ENCODE measurements around the gene URGCP. TPM values are rescaled to one million over a fixed set of nuclear protein-coding genes. Genes with fewer than 3 reads are reported as not detected.

The URGCP gene
- total RNA-seq, 1 experiment from 2014 or later: 29.8 TPM

- H3K36me3 ChIP-seq (ENCODE audit: low read depth, low read length): no peaks in the 10 kb centered on the region
- peak; percentile 15 for DNase-seq
- no peak overlapping the region for H3K9ac ChIP-seq (ENCODE audit: low read length)
- no peaks in the 10 kb centered on the region for H3K79me2 ChIP-seq (ENCODE audit: low read length)
- no peaks in the 10 kb centered on the region for H3K27me3 ChIP-seq (ENCODE audit: low read length)
- TF ChIP-seq EZH2 (IDR thresholded peaks at IDR 0.05; ENCODE audit: low read length, unreplicated experiment): no peak
- TF ChIP-seq, protein P1, sequence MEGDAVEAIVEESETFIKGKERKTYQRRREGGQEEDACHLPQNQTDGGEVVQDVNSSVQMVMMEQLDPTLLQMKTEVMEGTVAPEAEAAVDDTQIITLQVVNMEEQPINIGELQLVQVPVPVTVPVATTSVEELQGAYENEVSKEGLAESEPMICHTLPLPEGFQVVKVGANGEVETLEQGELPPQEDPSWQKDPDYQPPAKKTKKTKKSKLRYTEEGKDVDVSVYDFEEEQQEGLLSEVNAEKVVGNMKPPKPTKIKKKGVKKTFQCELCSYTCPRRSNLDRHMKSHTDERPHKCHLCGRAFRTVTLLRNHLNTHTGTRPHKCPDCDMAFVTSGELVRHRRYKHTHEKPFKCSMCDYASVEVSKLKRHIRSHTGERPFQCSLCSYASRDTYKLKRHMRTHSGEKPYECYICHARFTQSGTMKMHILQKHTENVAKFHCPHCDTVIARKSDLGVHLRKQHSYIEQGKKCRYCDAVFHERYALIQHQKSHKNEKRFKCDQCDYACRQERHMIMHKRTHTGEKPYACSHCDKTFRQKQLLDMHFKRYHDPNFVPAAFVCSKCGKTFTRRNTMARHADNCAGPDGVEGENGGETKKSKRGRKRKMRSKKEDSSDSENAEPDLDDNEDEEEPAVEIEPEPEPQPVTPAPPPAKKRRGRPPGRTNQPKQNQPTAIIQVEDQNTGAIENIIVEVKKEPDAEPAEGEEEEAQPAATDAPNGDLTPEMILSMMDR (conservative IDR thresholded peaks at IDR 0.05; ENCODE audit: low read depth, low read length): no peak
- no peak for TF ChIP-seq EZH2phosphoT487 (IDR thresholded peaks at IDR 0.05; ENCODE audit: borderline replicate concordance, low read length)
- no peak overlapping the region for H3K4me3 ChIP-seq (ENCODE audit: low read length)
- ChIA-PET CTCF (interaction anchor here (0.6 kb wide), 1 partner anchor 234 kb away, joined by 3 read pairs; no protein-coding TSS in a partner anchor), POLR2A (ENCODE audit: unreplicated experiment) (no interaction called here)
- H3K4me2 ChIP-seq (ENCODE audit: low read length): no peak overlapping the region
- H3K9me3 ChIP-seq (ENCODE audit: low read length): no peaks in the 10 kb centered on the region
- H2AFZ ChIP-seq (ENCODE audit: low read length): no peak overlapping the region
- H3K27ac ChIP-seq (ENCODE audit: low read length): no peak overlapping the region
- no peaks in the 10 kb centered on the region for H4K20me1 ChIP-seq (ENCODE audit: low read length)
- no peak for ATAC-seq
- BruUV-seq (replicated peaks): no TSS peak
- H3F3A ChIP-seq (ENCODE audit: low read length, unreplicated experiment): no peaks in the 10 kb centered on the region
- H3K4me1 ChIP-seq (ENCODE audit: insufficient read depth, low read length): no peaks in the 10 kb centered on the region
- H3K9me2 ChIP-seq (replicated peaks; ENCODE audit: low read length): no peaks in the 10 kb centered on the region
- intact Hi-C loops (cut with micrococcal nuclease): no loop called here
Observed at GRCh38 chr7:43933902-43934560, 27.6 kb upstream of the URGCP start.

GRCh38 chr7:43931346-43931745 lies 24.9 kb upstream of the URGCP start:
- H3K36me3 ChIP-seq (ENCODE audit: low read depth, low read length): no peaks in the 10 kb centered on the region
- H4K20me1 ChIP-seq (ENCODE audit: low read length): no peaks in the 10 kb centered on the region
- ATAC-seq: no peak
- no peaks in the 10 kb centered on the region for H3K79me2 ChIP-seq (ENCODE audit: low read length)
- peaks cover 5% of the 10 kb centered on the region; the same call in 1 of the 2 replicates for H3K4me1 ChIP-seq (ENCODE audit: insufficient read depth, low read length)
- H3K27me3 ChIP-seq (ENCODE audit: low read length): no peaks in the 10 kb centered on the region
- no peak overlapping the region for H3K9ac ChIP-seq (ENCODE audit: low read length)
- no peak overlapping the region for H3K4me3 ChIP-seq (ENCODE audit: low read length)
- H2AFZ ChIP-seq (ENCODE audit: low read length): no peak overlapping the region
- no peak overlapping the region for H3K27ac ChIP-seq (ENCODE audit: low read length)
- no peaks in the 10 kb centered on the region for H3F3A ChIP-seq (ENCODE audit: low read length, unreplicated experiment)
- no TSS peak for BruUV-seq (replicated peaks)
- DNase-seq: no peak
- no peaks in the 10 kb centered on the region for H3K9me2 ChIP-seq (replicated peaks; ENCODE audit: low read length)
- ChIA-PET CTCF (no interaction called here), POLR2A (ENCODE audit: unreplicated experiment) (no interaction called here)
- intact Hi-C loops (cut with micrococcal nuclease): no loop called here
- no peak overlapping the region for H3K4me2 ChIP-seq (ENCODE audit: low read length)
- TF ChIP-seq, protein P1 (conservative IDR thresholded peaks at IDR 0.05; ENCODE audit: low read depth, low read length): no peak
- TF ChIP-seq EZH2phosphoT487 (IDR thresholded peaks at IDR 0.05; ENCODE audit: borderline replicate concordance, low read length) (no peak), EZH2 (IDR thresholded peaks at IDR 0.05; ENCODE audit: low read length, unreplicated experiment) (no peak)
- no peaks in the 10 kb centered on the region for H3K9me3 ChIP-seq (ENCODE audit: low read length)
